RWPE1 (cell line): Measurements from ENCODE around the gene LRRK2.

ENCODE experiments used
- CTCF ChIA-PET: fragments of 350-600 bp; sonication (Branson Sonifier 250); formaldehyde crosslinking; extraction: SDS; loops from one replicate; lab custom pipeline; 2021; lab: Yijun Ruan, JAX
- POLR2A ChIA-PET: fragments of 400-600 bp; formaldehyde crosslinking; extraction: SDS; loops from one replicate; lab custom pipeline; 2020; ENCODE audit warnings: antibody characterized with exemption; ENCODE audit not compliant: low non-redundant PET; lab: Yijun Ruan, JAX
- DNase-seq: peaks from one replicate; pipeline ENCODE4 v3.0.0; 2012; ENCODE audit warnings: low spot score
- H3K27ac ChIP-seq: fragments of 450-650 bp; 2 replicates; pipeline ENCODE4 v1.5.1; 2017
- CTCF ChIP-seq: fragments of 450-650 bp; conservative IDR thresholded peaks from 2 replicates; pipeline ENCODE4 v1.5.1; 2017; ENCODE audit warnings: low read depth, mild to moderate bottlenecking

Gene LRRK2

DNA sequence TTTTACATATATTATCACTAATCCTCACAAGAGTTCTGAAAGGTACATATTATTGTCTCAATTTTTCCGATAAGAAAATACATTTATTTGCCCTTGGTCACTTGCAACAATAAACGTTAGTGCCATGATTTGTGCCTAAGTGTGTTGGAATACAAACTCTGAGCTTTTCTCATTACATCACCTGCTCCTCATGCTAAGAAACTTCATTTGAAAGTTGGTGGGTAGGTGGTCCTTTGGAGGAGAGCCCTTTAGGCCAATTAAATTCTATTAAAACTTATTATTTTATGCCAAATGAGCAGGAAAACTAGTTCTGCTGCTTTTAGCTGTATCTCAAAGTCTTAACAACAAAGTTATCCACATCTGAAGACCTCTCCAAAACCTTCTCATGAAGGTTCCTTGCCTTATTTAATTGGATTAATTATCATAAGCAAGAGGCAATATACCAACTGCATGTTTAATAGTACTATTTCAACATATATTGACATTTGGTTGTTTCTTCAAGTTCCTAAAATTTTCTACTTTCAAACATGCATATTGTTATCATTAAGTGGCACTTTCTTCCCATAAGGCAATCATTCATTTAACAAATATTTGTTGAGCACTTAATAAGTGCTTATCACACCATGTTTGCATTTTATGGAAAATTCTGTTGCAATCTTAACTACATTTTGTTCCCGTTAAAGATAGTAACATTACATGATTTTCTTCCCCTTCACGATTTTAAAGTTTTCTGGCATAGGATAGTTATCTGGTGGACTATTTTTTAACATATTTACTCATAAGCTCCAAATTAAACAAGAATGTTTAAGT is 40.1 kb upstream of the LRRK2 start:
- TF ChIP-seq CTCF, result no peak
- no peak for DNase-seq
- ChIA-PET POLR2A (no interaction called here), CTCF (no interaction called here)
- H3K27ac ChIP-seq, result no peak overlapping the region

GRCh38 chr12:40185303-40185693 is 39.5 kb upstream of the LRRK2 start:
- H3K27ac ChIP-seq, result no peak overlapping the region
- CTCF ChIA-PET, result no interaction called here
- no peak for DNase-seq
- no peak for TF ChIP-seq CTCF
- POLR2A ChIA-PET, result no interaction called here

DNA sequence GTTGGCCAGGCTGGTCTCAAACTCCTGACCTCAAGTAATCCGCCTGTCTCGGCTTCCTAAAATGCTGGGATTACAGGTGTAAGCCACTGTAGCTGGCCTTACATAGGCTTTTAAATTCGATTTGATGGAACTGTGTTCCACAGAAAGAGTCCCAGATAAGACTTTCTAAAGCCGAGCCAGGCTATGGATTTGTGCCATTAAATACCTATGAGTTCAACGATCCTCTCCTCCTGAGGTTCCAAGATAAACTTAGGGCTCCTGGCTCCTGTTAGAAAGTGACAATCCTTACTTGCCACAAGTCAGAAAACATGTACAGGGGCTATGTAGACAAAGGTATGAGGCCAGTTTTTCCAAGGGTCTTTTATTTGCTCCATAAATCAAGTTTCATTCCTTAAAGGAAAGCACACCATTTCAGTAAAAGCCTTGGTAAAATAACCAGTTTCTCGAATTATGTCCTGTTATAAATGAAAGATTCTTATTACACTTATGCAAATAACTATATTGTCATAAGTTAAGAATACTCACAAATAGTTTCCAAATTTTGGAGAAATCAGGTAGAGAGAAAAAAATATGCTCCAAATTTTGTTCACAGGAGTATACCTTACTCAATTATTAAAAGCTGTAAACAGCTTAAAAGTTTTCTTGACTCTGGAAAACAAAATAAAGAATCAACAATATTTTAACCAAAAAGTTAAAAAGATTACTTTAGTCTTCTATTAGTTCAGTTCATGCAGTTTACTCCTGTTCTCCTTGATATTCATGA is 36.1 kb upstream of the LRRK2 start:
- DNase-seq, result no peak
- ChIA-PET POLR2A (no interaction called here), CTCF (no interaction called here)
- no peak overlapping the region for H3K27ac ChIP-seq
- TF ChIP-seq CTCF, result no peak

- ChIA-PET CTCF (no interaction called here), POLR2A (no interaction called here)
- no peak for TF ChIP-seq CTCF
- no peak for DNase-seq
- H3K27ac ChIP-seq, result no peak overlapping the region
Measured at GRCh38 chr12:40192704-40193255, 32.0 kb upstream of the LRRK2 start.

DNA sequence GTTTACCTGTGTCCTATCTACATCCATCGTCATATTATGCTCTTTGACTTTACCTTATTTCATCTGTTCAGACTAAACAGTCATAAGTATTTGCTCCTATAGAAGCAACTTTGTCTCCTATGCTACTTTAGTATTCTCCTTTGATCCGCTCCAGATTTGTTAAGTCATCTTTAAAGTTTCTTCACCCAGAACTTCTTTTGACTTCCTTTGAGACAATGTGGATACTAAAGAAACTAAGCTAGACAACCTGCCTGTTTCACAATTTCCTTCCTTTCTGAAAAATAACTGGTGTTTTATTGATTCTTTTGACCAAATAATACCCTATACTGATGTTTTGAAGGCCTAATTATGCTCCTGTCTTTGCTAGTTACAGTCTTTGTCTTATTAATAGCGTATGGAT is 30.0 kb upstream of the LRRK2 start:
- POLR2A ChIA-PET, result no interaction called here
- CTCF ChIA-PET, result interaction anchor here (0.7 kb wide), 1 partner anchor 11 kb away, joined by 3 read pairs; no protein-coding TSS in a partner anchor
- no peak overlapping the region for H3K27ac ChIP-seq
- DNase-seq, result no peak
- no peak for TF ChIP-seq CTCF

GRCh38 chr12:40197590-40197989 is 27.2 kb upstream of the LRRK2 start:
- H3K27ac ChIP-seq, result no peak overlapping the region
- DNase-seq, result no peak
- no peak for TF ChIP-seq CTCF
- CTCF ChIA-PET, result no interaction called here
- POLR2A ChIA-PET, result no interaction called here
